Mesendoderm (in vitro differentiated cells): Measurements from ENCODE around the gene SNX25.

ENCODE experiments used
- DNase-seq: peaks from one replicate; pipeline ENCODE4 v3.0.0; 2013
- H2AK5ac ChIP-seq: 2 replicates; pipeline ENCODE4 v1.6.1; 2013; ENCODE audit warnings: low read length, inconsistent platforms
- H2BK120ac ChIP-seq: 2 replicates; pipeline ENCODE4 v1.6.1; 2013; ENCODE audit warnings: low read depth, mild to moderate bottlenecking, low read length, moderate library complexity, mixed read lengths
- H2BK15ac ChIP-seq: replicated peaks from 2 replicates; pipeline ENCODE4 v1.6.1; 2013; ENCODE audit warnings: low read depth, mild to moderate bottlenecking, moderate library complexity
- H2BK5ac ChIP-seq: 2 replicates; pipeline ENCODE4 v1.6.1; 2013; ENCODE audit warnings: low read length, inconsistent platforms
- H3K18ac ChIP-seq: 2 replicates; pipeline ENCODE4 v1.6.1; 2013; ENCODE audit warnings: mild to moderate bottlenecking, low read length, mixed read lengths
- H3K23ac ChIP-seq: one replicate; pipeline ENCODE4 v1.6.1; 2013; ENCODE audit warnings: low read length
- H3K27ac ChIP-seq: 2 replicates; pipeline ENCODE4 v1.5.1; 2013; ENCODE audit warnings: low read depth, mild to moderate bottlenecking, inconsistent platforms, low read length, moderate library complexity
- H3K27me3 ChIP-seq: 2 replicates; pipeline ENCODE4 v1.6.1; 2013; ENCODE audit warnings: low read length, control low read depth, mild to moderate bottlenecking, inconsistent platforms; ENCODE audit not compliant: insufficient read depth, poor library complexity
- H3K36me3 ChIP-seq: 2 replicates; pipeline ENCODE4 v1.6.1; 2013; ENCODE audit warnings: low read length, inconsistent platforms; ENCODE audit not compliant: control insufficient read depth, insufficient read depth
- H3K4ac ChIP-seq: one replicate; pipeline ENCODE4 v1.6.1; 2013; ENCODE audit warnings: low read depth, mild to moderate bottlenecking, low read length, moderate library complexity
- H3K4me1 ChIP-seq: 2 replicates; pipeline ENCODE4 v1.6.1; 2013; ENCODE audit warnings: low read depth, low read length, inconsistent platforms; ENCODE audit not compliant: control insufficient read depth
- H3K4me2 ChIP-seq: 2 replicates; pipeline ENCODE4 v1.6.1; 2013; ENCODE audit warnings: low read length
- H3K4me3 ChIP-seq: 2 replicates; pipeline ENCODE4 v1.5.1; 2013; ENCODE audit warnings: mild to moderate bottlenecking, low read length
- H3K56ac ChIP-seq: one replicate; pipeline ENCODE4 v1.6.1; 2013; ENCODE audit warnings: low read length
- H3K79me1 ChIP-seq: 2 replicates; pipeline ENCODE4 v1.6.1; 2013; ENCODE audit warnings: low read length, inconsistent platforms
- H3K79me2 ChIP-seq: 2 replicates; pipeline ENCODE4 v1.6.1; 2013; ENCODE audit warnings: mild to moderate bottlenecking, low read length; ENCODE audit not compliant: control insufficient read depth, insufficient read depth
- H3K9ac ChIP-seq: 2 replicates; pipeline ENCODE4 v1.6.1; 2013; ENCODE audit warnings: low read length, inconsistent platforms
- H4K5ac ChIP-seq: one replicate; pipeline ENCODE4 v1.6.1; 2013; ENCODE audit warnings: low read length
- H4K8ac ChIP-seq: one replicate; pipeline ENCODE4 v1.6.1; 2013; ENCODE audit warnings: low read depth, mild to moderate bottlenecking, control low read depth, low read length, moderate library complexity
- WGBS: extraction: QIAGEN DNeasy Blood & Tissue Kit; methylation state at CpG from one replicate; pipeline ENCODE4 v1.1.7; 2013; ENCODE audit warnings: low lambda C conversion rate, missing lambda C conversion rate; ENCODE audit not compliant: insufficient coverage; ENCODE audit errors: extremely low coverage; 5-methylcytosine and 5-hydroxymethylcytosine counted together

Gene SNX25

DNA sequence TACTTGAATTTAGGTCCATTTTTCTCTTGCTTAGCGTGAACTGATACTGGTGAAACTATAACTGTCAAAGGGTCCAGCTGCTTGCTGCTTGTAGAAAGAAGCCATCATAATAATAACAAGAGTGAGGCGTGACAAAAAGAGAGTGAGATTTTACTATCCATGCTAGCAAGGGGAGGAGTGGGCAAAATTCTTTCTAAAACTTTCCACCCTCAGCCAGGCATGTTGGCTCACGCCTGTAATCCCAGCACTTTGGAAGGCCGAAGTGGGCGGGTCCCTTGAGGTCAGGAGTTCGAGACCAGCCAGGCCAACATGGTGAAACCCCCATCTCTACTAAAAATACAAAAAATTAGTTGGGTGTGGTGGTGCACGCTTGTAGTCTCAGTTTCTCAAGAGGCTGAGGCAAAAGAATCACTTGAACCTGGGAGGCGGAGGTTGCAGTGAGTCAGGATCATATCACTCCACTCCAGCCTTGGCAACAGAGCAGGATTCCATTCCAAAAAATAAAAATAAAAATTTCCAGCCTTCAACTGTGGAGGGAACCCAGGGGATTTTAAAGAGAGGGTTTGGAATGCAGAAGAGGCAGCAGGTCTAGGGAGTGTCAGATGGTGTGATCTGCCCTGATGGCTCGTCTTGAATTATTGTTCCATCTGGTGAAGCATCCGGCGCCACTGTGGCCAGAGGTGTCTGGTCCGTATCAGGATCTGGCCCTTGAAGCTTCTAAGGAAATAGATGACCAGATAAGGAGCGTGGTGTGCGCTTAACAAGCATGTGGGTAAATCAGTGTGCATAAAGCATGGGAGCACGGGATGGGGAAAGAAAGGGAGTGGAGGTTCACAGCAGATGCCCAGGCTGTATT lies 134.6 kb downstream of the SNX25 start:
- no peak overlapping the region for H3K18ac ChIP-seq
- WGBS: no CpG with 5 or more reads among the region's 15 CpGs
- no peak overlapping the region for H3K56ac ChIP-seq
- no peaks in the 10 kb centered on the region for H3K79me2 ChIP-seq
- no peaks in the 10 kb centered on the region for H3K27me3 ChIP-seq
- no peak overlapping the region for H2BK15ac ChIP-seq
- no peak overlapping the region for H3K9ac ChIP-seq
- no peak for DNase-seq
- H2BK5ac ChIP-seq: no peak overlapping the region
- no peak overlapping the region for H2BK120ac ChIP-seq
- H4K5ac ChIP-seq: no peak overlapping the region
- H3K4me2 ChIP-seq: no peak overlapping the region
- H3K4ac ChIP-seq: no peak overlapping the region
- H3K23ac ChIP-seq: no peak overlapping the region
- H3K36me3 ChIP-seq: peaks cover 3% of the 10 kb centered on the region
- H3K79me1 ChIP-seq: no peaks in the 10 kb centered on the region
- no peak overlapping the region for H4K8ac ChIP-seq
- no peaks in the 10 kb centered on the region for H3K4me1 ChIP-seq
- no peak overlapping the region for H3K4me3 ChIP-seq
- H2AK5ac ChIP-seq: no peak overlapping the region
- H3K27ac ChIP-seq: no peak overlapping the region

DNA sequence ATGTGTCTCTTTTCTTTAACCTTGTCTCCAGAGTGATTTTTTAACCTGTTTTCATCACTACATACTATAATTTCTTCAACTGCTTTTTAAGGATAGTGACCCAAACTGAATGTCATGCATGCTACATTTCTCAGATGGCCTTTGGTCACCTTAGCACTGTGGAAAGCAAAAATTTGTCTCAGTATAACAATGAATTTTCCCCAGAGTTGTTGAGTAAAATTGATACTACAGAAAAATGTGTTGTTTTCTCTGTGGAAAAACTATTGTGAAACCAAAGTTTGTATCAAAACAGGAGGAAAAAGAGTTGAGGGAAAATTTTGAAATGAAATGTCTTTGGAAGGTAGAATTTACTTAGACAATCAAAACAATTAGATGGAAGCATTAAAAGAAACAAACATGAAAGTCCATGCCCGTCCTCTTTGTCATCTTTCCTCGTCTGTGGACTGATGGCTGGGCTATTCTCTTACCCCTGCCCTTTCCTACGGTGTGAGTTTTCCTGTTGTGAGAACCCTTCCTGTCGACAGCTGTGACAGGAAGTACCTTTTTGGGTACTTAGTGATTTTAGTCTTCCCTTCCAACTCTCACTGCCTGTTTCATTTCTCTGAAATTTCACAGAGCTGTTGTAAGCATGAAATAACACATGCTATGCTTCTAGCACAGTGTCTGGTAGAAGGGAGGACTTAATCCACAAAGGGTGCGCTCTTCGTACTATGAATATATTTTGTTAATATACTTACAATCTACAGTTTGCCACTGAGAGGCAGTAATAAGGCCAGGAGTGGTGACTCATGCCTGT lies 135.5 kb downstream of the SNX25 start:
- no peaks in the 10 kb centered on the region for H3K79me2 ChIP-seq
- no peak overlapping the region for H3K56ac ChIP-seq
- peaks cover 3% of the 10 kb centered on the region for H3K36me3 ChIP-seq

GRCh38 chr4:185346975-185347601 lies 137.7 kb downstream of the SNX25 start:
- no peak overlapping the region for H3K4ac ChIP-seq
- H4K8ac ChIP-seq: no peak overlapping the region

More for the DNA sequence above, 135.5 kb downstream of the SNX25 start:
- H3K23ac ChIP-seq: no peak overlapping the region
- H3K27ac ChIP-seq: no peak overlapping the region
- no peak overlapping the region for H2AK5ac ChIP-seq
- no peak for DNase-seq
- no peak overlapping the region for H3K4ac ChIP-seq
- no peak overlapping the region for H4K5ac ChIP-seq
- H2BK5ac ChIP-seq: no peak overlapping the region
- H3K18ac ChIP-seq: no peak overlapping the region
- no peak overlapping the region for H4K8ac ChIP-seq
- no peaks in the 10 kb centered on the region for H3K79me1 ChIP-seq
- H3K4me3 ChIP-seq: no peak overlapping the region
- WGBS: no CpG with 5 or more reads among the region's 6 CpGs
- H3K27me3 ChIP-seq: no peaks in the 10 kb centered on the region
- no peak overlapping the region for H3K4me2 ChIP-seq
- no peak overlapping the region for H3K9ac ChIP-seq
- no peak overlapping the region for H2BK120ac ChIP-seq
- no peaks in the 10 kb centered on the region for H3K4me1 ChIP-seq
- no peak overlapping the region for H2BK15ac ChIP-seq

DNA sequence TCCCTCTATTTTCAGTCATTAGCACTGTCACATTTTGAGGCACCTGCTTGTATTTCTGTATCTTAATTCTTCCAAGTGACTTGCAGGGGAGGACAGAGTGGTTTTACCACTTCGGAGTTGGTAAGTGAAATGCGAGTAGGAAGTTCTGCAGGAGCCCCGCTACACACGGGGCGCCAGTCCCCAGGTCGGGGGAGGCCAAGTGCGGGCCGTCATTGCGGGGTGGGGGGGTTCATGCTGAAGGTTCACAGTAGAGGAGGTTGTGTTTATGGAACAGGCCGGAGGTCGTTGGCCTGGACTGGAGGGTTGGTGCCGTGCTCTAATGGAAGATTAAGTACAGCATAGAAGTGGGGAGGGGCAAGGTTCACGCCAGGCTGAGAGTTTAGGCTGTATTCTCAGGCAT lies 142.3 kb downstream of the SNX25 start:
- Histone ChIP-seq H3K56ac (no peak overlapping the region), H3K27ac (no peak overlapping the region), H2BK5ac (no peak overlapping the region), H4K8ac (no peak overlapping the region), H2BK120ac (no peak overlapping the region), H3K27me3 (no peaks in the 10 kb centered on the region), H2BK15ac (no peak overlapping the region), H3K18ac (no peak overlapping the region), H3K23ac (no peak overlapping the region), H3K36me3 (peaks cover 5% of the 10 kb centered on the region), H3K4me2 (no peak overlapping the region), H3K79me2 (no peaks in the 10 kb centered on the region), H4K5ac (no peak overlapping the region), H3K4me1 (no peaks in the 10 kb centered on the region), H2AK5ac (no peak overlapping the region), H3K4ac (no peak overlapping the region), H3K4me3 (no peak overlapping the region), H3K79me1 (no peaks in the 10 kb centered on the region), H3K9ac (no peak overlapping the region)
- WGBS: no CpG with 5 or more reads among the region's 13 CpGs
- DNase-seq: no peak

More at GRCh38 chr4:185346975-185347601, 137.7 kb downstream of the SNX25 start:
- no peaks in the 10 kb centered on the region for H3K27me3 ChIP-seq
- H2BK15ac ChIP-seq: no peak overlapping the region
- no peak overlapping the region for H3K23ac ChIP-seq
- H3K27ac ChIP-seq: no peak overlapping the region
- H3K79me1 ChIP-seq: no peaks in the 10 kb centered on the region
- peaks cover 3% of the 10 kb centered on the region for H3K36me3 ChIP-seq
- H2AK5ac ChIP-seq: no peak overlapping the region
- H3K79me2 ChIP-seq: no peaks in the 10 kb centered on the region
- no peak overlapping the region for H3K4me2 ChIP-seq
- DNase-seq: no peak
- no CpG with 5 or more reads among the region's 14 CpGs for WGBS
- no peak overlapping the region for H2BK120ac ChIP-seq
- no peak overlapping the region for H3K9ac ChIP-seq
- no peak overlapping the region for H4K5ac ChIP-seq
- H3K4me1 ChIP-seq: no peaks in the 10 kb centered on the region
- no peak overlapping the region for H2BK5ac ChIP-seq
- H3K4me3 ChIP-seq: no peak overlapping the region
- no peak overlapping the region for H3K56ac ChIP-seq
- no peak overlapping the region for H3K18ac ChIP-seq

DNA sequence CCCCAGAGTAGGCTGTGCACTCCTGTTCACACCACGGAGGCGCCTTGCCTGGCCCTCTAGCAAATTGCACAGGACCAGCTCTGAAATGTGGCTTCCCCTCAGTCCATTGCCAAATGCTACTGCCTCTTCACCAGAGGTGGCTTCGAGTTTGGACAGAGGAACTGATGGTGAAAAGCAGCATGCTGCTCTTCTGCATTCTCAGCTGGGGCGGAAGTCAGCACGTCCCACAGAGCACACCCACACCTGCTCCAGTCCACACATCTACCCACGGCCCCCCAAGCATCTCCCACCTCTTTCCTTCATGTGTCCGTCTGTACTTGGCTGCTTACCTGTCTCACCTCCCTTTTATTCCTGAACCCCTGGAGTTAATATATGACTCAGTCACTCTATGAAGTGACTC lies 142.8 kb downstream of the SNX25 start:
- Histone ChIP-seq H2AK5ac (no peak overlapping the region), H3K79me2 (no peaks in the 10 kb centered on the region), H3K27me3 (no peaks in the 10 kb centered on the region), H2BK120ac (no peak overlapping the region), H3K4me1 (no peaks in the 10 kb centered on the region), H2BK15ac (no peak overlapping the region), H3K9ac (no peak overlapping the region), H4K8ac (no peak overlapping the region), H3K4me3 (no peak overlapping the region), H3K36me3 (peaks cover 2% of the 10 kb centered on the region), H3K23ac (no peak overlapping the region), H3K4ac (no peak overlapping the region), H3K18ac (no peak overlapping the region), H3K56ac (no peak overlapping the region), H3K4me2 (no peak overlapping the region), H3K27ac (no peak overlapping the region), H2BK5ac (no peak overlapping the region), H4K5ac (no peak overlapping the region), H3K79me1 (no peaks in the 10 kb centered on the region)
- WGBS: no CpG with 5 or more reads among the region's 7 CpGs
- DNase-seq: no peak
